Prostate gland (tissue), 2 donors: ENCODE results near the gene SDR39U1. TPM values are rescaled to one million over a fixed set of nuclear protein-coding genes. Genes with fewer than 3 reads are reported as not detected.

Experiments used
- DNase-seq: peaks from one replicate; pipeline ENCODE4 v3.0.0-alpha.2; 2019; ENCODE audit warnings: low spot score
- H3K27ac ChIP-seq, 2 donors: fragments of 200-600 bp; sonication (generic); 2 replicates each; pipeline ENCODE4 v1.5.1; 2017 to 2019
- H3K27me3 ChIP-seq: fragments of 200-600 bp; sonication (generic); replicated peaks from 2 replicates; pipeline ENCODE4 v1.5.1; 2019; ENCODE audit not compliant: insufficient read depth
- H3K36me3 ChIP-seq, 2 donors: fragments of 200-600 bp; sonication (generic); 1 replicate in 1 of 2; 2 replicates in 1 of 2; pipeline versions ENCODE4 v1.5.1 to v1.8.1; 2017 to 2019
- H3K4me1 ChIP-seq: fragments of 200-600 bp; sonication (generic); replicated peaks from 2 replicates; pipeline ENCODE4 v1.5.1; 2019
- H3K4me3 ChIP-seq, 2 donors: fragments of 200-600 bp; sonication (generic); 2 replicates each; pipeline ENCODE4 v1.5.1; 2017 to 2019
- H3K9me3 ChIP-seq: fragments of 200-600 bp; sonication (generic); 2 replicates; pipeline ENCODE4 v1.5.1; 2017
- CTCF ChIP-seq, 4 experiments: fragments of 200-600 bp in 2 of 4; fragments of 450-650 bp in 2 of 4; sonication (generic) in 2 of 4; IDR thresholded peaks; 1 replicate in 3 of 4; 2 replicates in 1 of 4; pipeline ENCODE4 v1.5.1; 2016 to 2019; ENCODE audit warnings: antibody characterized with exemption in 4 of 4, mild to moderate bottlenecking in 2 of 4, moderate library complexity in 2 of 4
- POLR2A ChIP-seq: fragments of 450-650 bp; IDR thresholded peaks from one replicate; pipeline ENCODE4 v1.6.1; 2016; ENCODE audit warnings: antibody characterized with exemption, mild to moderate bottlenecking
- POLR2AphosphoS5 ChIP-seq: sonication (generic); formaldehyde crosslinking; IDR thresholded peaks from one replicate; pipeline ENCODE4 v1.6.1; 2017; ENCODE audit warnings: antibody characterized with exemption
- WGBS: methylation state at CpG from one replicate; pipeline ENCODE4 v1.1.5; 2018; 5-methylcytosine and 5-hydroxymethylcytosine counted together
- intact Hi-C: fragments of 100-400 bp; cut with DNase I; formaldehyde crosslinking; loops from one replicate; pipeline ENCODE4 v1.14.2; 2022
- total RNA-seq, 2 donors: library from RNA; depleted of rRNA; stranded (reverse); fragments of >200 nt; gene quantifications; one replicate each; pipeline ENCODE4 v1.1.0, GENCODE V29; 2016

SDR39U1 gene
- total RNA-seq, 2 donors from 2014 or later, result 49.5 to 64.4 TPM

- no peak for DNase-seq
- WGBS, result 81% methylated on average over 15 of the region's 16 CpGs
- TF ChIP-seq POLR2A (no peak), POLR2AphosphoS5 (no peak), CTCF (IDR thresholded peaks at IDR 0.05) (no peak)
- Histone ChIP-seq H3K4me1 (no peaks in the 10 kb centered on the region), H3K27me3 (no peaks in the 10 kb centered on the region), H3K36me3 (no peaks in the 10 kb centered on the region), H3K4me3 (no peak overlapping the region), H3K9me3 (no peaks in the 10 kb centered on the region), H3K27ac (no peak overlapping the region)
- intact Hi-C loops, result no loop called here
Measured at GRCh38 chr14:24416932-24417619, 25.5 kb downstream of the SDR39U1 start.

GRCh38 chr14:24416254-24416931 lies 26.2 kb downstream of the SDR39U1 start:
- no peaks in the 10 kb centered on the region for H3K36me3 ChIP-seq
- DNase-seq, result no peak
- no peaks in the 10 kb centered on the region for H3K4me1 ChIP-seq
- 79% methylated on average over 19 of the region's 19 CpGs for WGBS
- no peak overlapping the region for H3K4me3 ChIP-seq
- TF ChIP-seq POLR2A (no peak), CTCF (IDR thresholded peaks at IDR 0.05) (no peak), POLR2AphosphoS5 (no peak)
- no peaks in the 10 kb centered on the region for H3K9me3 ChIP-seq
- no peaks in the 10 kb centered on the region for H3K27me3 ChIP-seq
- no peak overlapping the region for H3K27ac ChIP-seq
- intact Hi-C loops, result no loop called here

- no peak for DNase-seq
- H3K4me1 ChIP-seq, result no peaks in the 10 kb centered on the region
- intact Hi-C loops, result no loop called here
- H3K4me3 ChIP-seq, result no peak overlapping the region
- no peak overlapping the region for H3K27ac ChIP-seq
- no peaks in the 10 kb centered on the region for H3K9me3 ChIP-seq
- H3K36me3 ChIP-seq, result no peaks in the 10 kb centered on the region
- WGBS, result 82% methylated on average over 25 of the region's 25 CpGs
- no peaks in the 10 kb centered on the region for H3K27me3 ChIP-seq
- TF ChIP-seq CTCF (IDR thresholded peaks at IDR 0.05), result no peak
- TF ChIP-seq POLR2A, result no peak
- TF ChIP-seq POLR2AphosphoS5, result no peak
Measured at GRCh38 chr14:24415421-24416253, 26.9 kb downstream of the SDR39U1 start.

- Histone ChIP-seq H3K36me3 (no peaks in the 10 kb centered on the region), H3K4me1 (no peaks in the 10 kb centered on the region), H3K9me3 (no peaks in the 10 kb centered on the region), H3K27ac (no peak overlapping the region), H3K27me3 (no peaks in the 10 kb centered on the region), H3K4me3 (no peak overlapping the region)
- TF ChIP-seq POLR2A (no peak), CTCF (IDR thresholded peaks at IDR 0.05) (no peak)
- intact Hi-C loops, result no loop called here
- 88% methylated on average over 11 of the region's 15 CpGs for WGBS
- no peak for DNase-seq
Measured at GRCh38 chr14:24414732-24415420, 27.7 kb downstream of the SDR39U1 start.
